ENCODE data around the gene ACLY. TPM values are rescaled to one million over a fixed set of nuclear protein-coding genes. Genes with fewer than 3 reads are reported as not detected.

Gene ACLY
- total RNA-seq, 6 experiments from 2014 or later = 16.6 to 95.9 (median 33.6) TPM

DNA sequence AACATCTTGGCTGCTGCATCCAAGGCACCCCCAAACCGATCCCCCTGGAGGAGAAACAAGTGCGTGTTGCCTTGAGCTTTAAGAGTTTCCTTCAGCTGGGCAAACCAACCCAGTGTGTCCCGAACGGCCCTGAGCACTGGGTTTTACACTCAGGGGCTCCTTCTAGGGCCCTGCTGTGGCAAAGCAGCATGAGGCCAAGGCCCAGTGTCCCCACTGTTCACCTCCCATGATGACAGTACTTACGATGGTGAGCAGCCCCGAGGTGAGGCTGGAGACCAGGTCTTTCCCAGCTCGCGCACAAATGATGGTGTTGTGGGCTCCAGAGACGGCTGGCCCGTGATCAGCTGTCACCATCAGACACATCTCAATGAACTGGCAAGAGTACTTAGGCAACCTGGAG lies 47.0 kb downstream of the ACLY start:
- ATAC-seq (no peak), DNase-seq (no peak)
- intact Hi-C loops (cut with DNase I) = no loop called here
- no peak overlapping the region for H3K4me3 ChIP-seq
- no peaks in the 10 kb centered on the region for H3K9me3 ChIP-seq
- H3K27ac ChIP-seq = no peak overlapping the region
- TF ChIP-seq POLR2A (IDR thresholded peaks at IDR 0.05) (no peak), CTCF (IDR thresholded peaks at IDR 0.05) (no peak)
- no peaks in the 10 kb centered on the region for H3K27me3 ChIP-seq
- H3K36me3 ChIP-seq = peaks cover 0 to 19% (median 3%) of the 10 kb centered on the region in 4 donors
- 100% methylated on average over 7 of the region's 10 CpGs for WGBS (ENCODE audit: insufficient coverage, low coverage, low lambda C conversion rate, missing lambda C conversion rate)
- H3K4me1 ChIP-seq = peaks cover 0 to 47% (median 24%) of the 10 kb centered on the region in 4 donors

DNA sequence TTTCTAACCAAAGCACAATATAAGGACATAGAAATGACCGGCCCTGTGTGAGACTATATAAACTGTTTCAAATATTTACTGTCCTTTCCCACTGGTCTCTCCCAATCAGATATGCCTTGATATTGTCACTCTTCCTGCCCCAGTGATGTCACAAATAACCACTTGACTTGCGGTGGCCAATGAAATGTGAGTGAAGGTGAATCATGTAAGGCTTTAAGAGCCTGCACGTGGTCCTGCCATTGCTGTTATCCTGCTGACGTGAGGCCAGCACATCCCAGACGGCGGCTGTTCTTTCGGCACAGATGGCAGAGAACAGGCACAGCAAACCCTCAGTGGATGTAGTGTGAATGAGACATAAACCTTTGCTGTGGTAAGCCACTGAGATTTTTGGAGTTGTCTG lies 48.1 kb downstream of the ACLY start:
- TF ChIP-seq CTCF (IDR thresholded peaks at IDR 0.05) (no peak), POLR2A (IDR thresholded peaks at IDR 0.05) (no peak)
- intact Hi-C loops (cut with DNase I) = no loop called here
- peaks cover 0 to 19% (median 3%) of the 10 kb centered on the region in 4 donors for H3K36me3 ChIP-seq
- H3K4me1 ChIP-seq = peaks cover 0 to 49% (median 24%) of the 10 kb centered on the region in 4 donors
- H3K9me3 ChIP-seq = no peaks in the 10 kb centered on the region
- no peak overlapping the region for H3K4me3 ChIP-seq
- no peak for DNase-seq
- H3K27ac ChIP-seq = peak overlapping the region in 2 of 3 donors; percentile 49 to 66
- no peaks in the 10 kb centered on the region for H3K27me3 ChIP-seq
- 22% methylated on average over 1 of the region's 7 CpGs for WGBS (ENCODE audit: insufficient coverage, low coverage, low lambda C conversion rate, missing lambda C conversion rate)
- peak in 1 of 4 donors; percentile 11 for ATAC-seq

GRCh38 chr17:41870097-41870496 lies 48.7 kb downstream of the ACLY start:
- 67% methylated on average over 2 of the region's 2 CpGs for WGBS (ENCODE audit: insufficient coverage, low coverage, low lambda C conversion rate, missing lambda C conversion rate)
- TF ChIP-seq CTCF (IDR thresholded peaks at IDR 0.05) (no peak), POLR2A (IDR thresholded peaks at IDR 0.05) (no peak)
- Histone ChIP-seq H3K9me3 (no peaks in the 10 kb centered on the region), H3K4me3 (no peak overlapping the region), H3K27ac (peak overlapping the region in 2 of 3 donors; percentile 49 to 66), H3K4me1 (peaks cover 0 to 51% (median 24%) of the 10 kb centered on the region in 4 donors), H3K36me3 (peaks cover 0 to 19% (median 3%) of the 10 kb centered on the region in 4 donors), H3K27me3 (no peaks in the 10 kb centered on the region)
- DNase-seq (no peak), ATAC-seq (no peak)
- intact Hi-C loops (cut with DNase I) = no loop called here

DNA sequence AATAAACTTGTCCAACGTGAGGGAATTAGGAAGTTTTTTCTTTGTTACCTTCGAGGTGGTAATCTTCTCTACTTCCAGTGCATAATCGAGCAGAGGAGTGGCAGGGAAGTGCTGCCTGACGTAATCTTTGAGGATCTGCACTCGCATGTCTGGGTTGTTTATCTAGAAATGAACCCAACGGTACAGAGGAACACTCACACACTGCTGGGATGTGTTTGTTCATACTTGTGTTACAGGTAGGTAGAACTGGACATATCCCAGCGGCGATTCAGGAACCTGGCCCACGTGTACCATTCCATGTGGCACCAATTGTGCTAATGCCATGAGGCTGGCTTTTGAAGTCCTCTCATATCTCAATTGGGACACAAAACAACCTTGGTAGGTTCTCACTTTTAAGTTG lies 49.3 kb downstream of the ACLY start:
- peak in 2 of 3 donors; percentile 68 to 73 for DNase-seq
- intact Hi-C loops (cut with DNase I) = no loop called here
- Histone ChIP-seq H3K4me3 (no peak overlapping the region), H3K36me3 (peaks cover 0 to 19% (median 3%) of the 10 kb centered on the region in 4 donors), H3K9me3 (no peaks in the 10 kb centered on the region), H3K4me1 (peaks cover 0 to 49% (median 23%) of the 10 kb centered on the region in 4 donors), H3K27me3 (no peaks in the 10 kb centered on the region), H3K27ac (peak overlapping the region; percentile 22 to 66 (median 49))
- 21% methylated on average over 6 of the region's 9 CpGs for WGBS (ENCODE audit: insufficient coverage, low coverage, low lambda C conversion rate, missing lambda C conversion rate)
- peak; percentile 46 to 65 (median 48) for ATAC-seq
- TF ChIP-seq CTCF (IDR thresholded peaks at IDR 0.05) = no peak
- no peak for TF ChIP-seq POLR2A (IDR thresholded peaks at IDR 0.05)
